Measurements from ENCODE around the gene PDK2. TPM values are rescaled to one million over a fixed set of nuclear protein-coding genes. Genes with fewer than 3 reads are reported as not detected.

The PDK2 gene
- total and polyA plus RNA-seq, 2 donors (not counting 1 experiment from before 2014, with no cell fraction given) = 19.2 to 41.0 TPM

GRCh38 chr17:50150354-50151040 lies 55.3 kb downstream of the PDK2 start, which contains the start of gene PPP1R9B:
TSS of gene PPP1R9B (minus strand) at chr17:50150677. CDS start at chr17:50150513, 164 bp downstream.
- Histone ChIP-seq H3K9ac (ENCODE audit: insufficient read depth, low read length) (peak within 1 kb of the TSS; percentile 83), H3K27me3 (ENCODE audit: control insufficient read depth, insufficient read depth, low read length) (no peaks in the 10 kb centered on the region), H3K4me3 (replicated peaks in 1 of 4; ENCODE audit: control extremely low read depth in 1 of 4, insufficient read depth in 1 of 4, low read depth in 3 of 4, low read length in 4 of 4) (peak within 1 kb of the TSS; percentile 78 to 90 (median 84)), H3K27ac (ENCODE audit: insufficient read depth, low read length) (peak within 1 kb of the TSS; percentile 83), H4K20me1 (ENCODE audit: control insufficient read depth, extremely low read depth, insufficient read depth, low read length) (no peaks in the 10 kb centered on the region), H3K9me3 (ENCODE audit: control insufficient read depth, insufficient read depth, low read depth, low read length) (no peaks in the 10 kb centered on the region), H3K36me3 (ENCODE audit: control insufficient read depth, insufficient read depth, low read length) (peaks cover 3% of the 10 kb centered on the region), H3K79me2 (ENCODE audit: control insufficient read depth, insufficient read depth, low read length) (peaks cover 52% of the 10 kb centered on the region), H3K4me2 (ENCODE audit: extremely low read depth, insufficient read depth, low read length) (peak within 1 kb of the TSS; percentile 97), H2AFZ (ENCODE audit: low read length) (peak within 1 kb of the TSS; percentile 28), H3K4me1 (ENCODE audit: control insufficient read depth, extremely low read depth, insufficient read depth, low read length) (peaks cover 26% of the 10 kb centered on the region)
- TF ChIP-seq EZH2 (IDR thresholded peaks at IDR 0.05; ENCODE audit: low read length, missing control alignments) (no peak), CTCF (conservative IDR thresholded peaks at IDR 0.05 in 1 of 2, IDR thresholded peaks at IDR 0.05 in 1 of 2; ENCODE audit: low read depth in 1 of 2, low read length in 2 of 2) (no peak)
- DNase-seq (ENCODE audit: low read depth in 2 of 2) = no peak

- Histone ChIP-seq H3K4me2 (ENCODE audit: extremely low read depth, insufficient read depth, low read length) (peak overlapping the region; percentile 97), H3K9ac (ENCODE audit: insufficient read depth, low read length) (peak overlapping the region; percentile 83), H3K79me2 (ENCODE audit: control insufficient read depth, insufficient read depth, low read length) (peaks cover 44% of the 10 kb centered on the region), H2AFZ (ENCODE audit: low read length) (peak overlapping the region; percentile 28), H3K4me3 (replicated peaks in 1 of 4; ENCODE audit: control extremely low read depth in 1 of 4, insufficient read depth in 1 of 4, low read depth in 3 of 4, low read length in 4 of 4) (peak overlapping the region; percentile 59 to 85 (median 72)), H3K4me1 (ENCODE audit: control insufficient read depth, extremely low read depth, insufficient read depth, low read length) (peaks cover 21% of the 10 kb centered on the region), H3K9me3 (ENCODE audit: control insufficient read depth, insufficient read depth, low read depth, low read length) (no peaks in the 10 kb centered on the region), H3K27ac (ENCODE audit: insufficient read depth, low read length) (peak overlapping the region; percentile 83), H3K27me3 (ENCODE audit: control insufficient read depth, insufficient read depth, low read length) (no peaks in the 10 kb centered on the region), H4K20me1 (ENCODE audit: control insufficient read depth, extremely low read depth, insufficient read depth, low read length) (no peaks in the 10 kb centered on the region), H3K36me3 (ENCODE audit: control insufficient read depth, insufficient read depth, low read length) (peaks cover 3% of the 10 kb centered on the region)
- peak; percentile 90 to 91 for DNase-seq (ENCODE audit: low read depth in 2 of 2)
- TF ChIP-seq CTCF (conservative IDR thresholded peaks at IDR 0.05 in 1 of 2, IDR thresholded peaks at IDR 0.05 in 1 of 2; ENCODE audit: low read depth in 1 of 2, low read length in 2 of 2) (peak; percentile 43 to 50), EZH2 (IDR thresholded peaks at IDR 0.05; ENCODE audit: low read length, missing control alignments) (no peak)
Observed at GRCh38 chr17:50151041-50151936, 56.1 kb downstream of the PDK2 start.

- Histone ChIP-seq H3K27me3 (ENCODE audit: control insufficient read depth, insufficient read depth, low read length) (no peaks in the 10 kb centered on the region), H3K9me3 (ENCODE audit: control insufficient read depth, insufficient read depth, low read depth, low read length) (no peaks in the 10 kb centered on the region), H3K4me2 (ENCODE audit: extremely low read depth, insufficient read depth, low read length) (peak overlapping the region; percentile 97), H3K27ac (ENCODE audit: insufficient read depth, low read length) (peak overlapping the region; percentile 83), H3K79me2 (ENCODE audit: control insufficient read depth, insufficient read depth, low read length) (peaks cover 36% of the 10 kb centered on the region), H2AFZ (ENCODE audit: low read length) (no peak overlapping the region), H4K20me1 (ENCODE audit: control insufficient read depth, extremely low read depth, insufficient read depth, low read length) (no peaks in the 10 kb centered on the region), H3K9ac (ENCODE audit: insufficient read depth, low read length) (no peak overlapping the region), H3K4me1 (ENCODE audit: control insufficient read depth, extremely low read depth, insufficient read depth, low read length) (peaks cover 13% of the 10 kb centered on the region), H3K36me3 (ENCODE audit: control insufficient read depth, insufficient read depth, low read length) (no peaks in the 10 kb centered on the region), H3K4me3 (replicated peaks in 1 of 4; ENCODE audit: control extremely low read depth in 1 of 4, insufficient read depth in 1 of 4, low read depth in 3 of 4, low read length in 4 of 4) (peak overlapping the region; percentile 21 to 85 (median 65))
- peak; percentile 88 to 90 for DNase-seq (ENCODE audit: low read depth in 2 of 2)
- no peak for TF ChIP-seq EZH2 (IDR thresholded peaks at IDR 0.05; ENCODE audit: low read length, missing control alignments)
Observed at GRCh38 chr17:50151937-50152547, 56.9 kb downstream of the PDK2 start.

All from fibroblast of lung (primary cell).